AML-193 (cell line): ENCODE data around the gene APOBEC3A.
"Not testable (repeated sequence)": the region's sequence is repeated elsewhere in the genome, so short reads cannot be mapped to it uniquely, and the experiment has no call there.

Experiments used
- DNase-seq, 2 experiments: peaks; one replicate each; lab custom pipeline; 2025; lab: John Stamatoyannopoulos, UW

APOBEC3A gene

DNA sequence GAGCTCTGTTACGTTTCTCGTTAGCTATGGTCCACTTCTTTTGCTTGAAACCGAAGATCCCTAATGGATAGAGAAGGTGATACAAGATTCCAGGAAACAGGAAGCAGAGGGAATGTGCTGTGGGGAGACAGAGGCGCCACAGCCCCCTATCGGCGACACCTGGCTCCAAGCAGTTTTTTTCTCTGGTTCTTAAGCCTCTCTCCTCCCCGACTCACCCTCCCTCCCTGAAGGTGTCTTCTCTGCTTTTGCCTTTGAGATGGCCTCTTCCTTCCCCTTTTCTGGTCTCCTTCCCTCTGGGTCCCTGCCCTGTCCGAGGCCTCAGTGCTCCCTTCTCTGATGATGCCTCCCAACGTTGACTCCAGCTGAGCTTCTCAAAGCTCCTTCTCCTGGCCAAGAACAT is 14.2 kb upstream of the APOBEC3A start:
- peak; percentile 45 to 50 for DNase-seq

- DNase-seq: no peak
These were observed 13.5 kb upstream of the APOBEC3A start for GRCh38 chr22:38943882-38944281.

- DNase-seq: no peak
These were observed 12.8 kb upstream of the APOBEC3A start for GRCh38 chr22:38944653-38945052.

DNA sequence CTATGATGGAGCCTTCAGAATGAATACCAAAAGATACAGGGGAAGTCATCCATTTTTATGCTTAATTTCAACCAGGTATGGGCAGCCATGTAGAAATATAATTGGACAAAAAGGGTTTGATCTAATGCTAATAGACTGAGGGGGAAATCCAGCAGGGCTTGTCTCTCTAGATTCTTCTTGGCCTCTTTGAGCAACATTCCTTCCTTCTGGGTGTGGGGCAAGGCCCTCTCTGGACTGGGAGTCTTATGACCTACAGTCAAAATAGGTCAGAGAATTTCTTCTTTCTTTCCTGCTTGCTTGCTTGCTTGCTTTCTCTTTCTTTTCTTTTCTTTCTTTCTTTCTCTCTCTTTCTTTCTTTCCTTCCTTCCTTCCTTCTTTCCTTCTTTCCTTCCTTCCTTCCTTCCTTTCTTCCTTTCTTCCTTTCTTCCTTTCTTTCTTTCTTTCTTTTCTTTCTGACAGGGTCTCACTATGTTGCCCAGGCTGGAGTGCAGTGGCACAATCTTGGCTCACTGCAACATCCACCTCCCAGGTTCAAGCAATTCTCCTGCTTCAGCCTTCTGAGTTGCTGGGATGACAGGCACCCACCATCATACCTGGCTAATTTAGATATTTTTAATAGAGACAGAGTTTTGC is 11.6 kb upstream of the APOBEC3A start:
- not testable (repeated sequence) for DNase-seq

- no peak for DNase-seq
These were observed 10.6 kb upstream of the APOBEC3A start for GRCh38 chr22:38946771-38947170.

- no peak for DNase-seq
These were observed 9.9 kb upstream of the APOBEC3A start for GRCh38 chr22:38947321-38948140.

DNA sequence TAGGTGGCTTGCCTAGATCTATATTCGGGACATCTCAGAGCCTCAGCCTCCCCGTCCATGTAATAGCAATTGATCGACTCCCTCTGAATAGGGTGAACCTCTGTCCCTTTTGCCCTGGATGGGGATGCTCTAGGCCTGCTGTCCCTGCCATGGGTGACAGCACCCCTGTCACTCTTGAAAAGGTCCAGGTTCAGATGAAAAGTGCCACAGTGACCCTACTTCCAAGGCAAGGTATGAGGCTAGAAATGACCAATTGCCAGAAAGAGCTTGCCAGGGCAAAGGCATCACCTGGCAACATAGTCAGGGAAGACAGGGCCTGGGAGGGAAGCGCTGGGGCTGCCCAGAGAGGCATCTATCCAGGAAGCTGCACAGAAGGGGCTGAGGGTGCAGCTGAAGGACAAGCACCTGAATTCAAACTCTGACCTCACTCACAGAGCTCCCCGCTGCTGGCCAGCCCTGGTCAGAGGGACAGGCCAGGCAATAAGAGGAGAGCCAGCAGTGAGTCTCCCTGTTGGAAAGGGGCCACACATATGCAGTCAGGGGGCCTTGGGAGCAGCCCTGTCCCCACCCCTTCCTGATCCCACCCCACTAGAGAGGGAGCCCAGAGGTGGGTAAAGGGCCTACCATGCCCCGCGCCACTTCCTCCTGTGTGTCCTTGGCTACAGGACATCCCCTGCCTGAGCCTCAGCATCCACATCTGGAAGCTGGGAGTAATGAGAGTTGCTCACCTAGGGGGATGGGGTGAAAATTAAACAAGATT is 9.0 kb upstream of the APOBEC3A start:
- no peak for DNase-seq

DNA sequence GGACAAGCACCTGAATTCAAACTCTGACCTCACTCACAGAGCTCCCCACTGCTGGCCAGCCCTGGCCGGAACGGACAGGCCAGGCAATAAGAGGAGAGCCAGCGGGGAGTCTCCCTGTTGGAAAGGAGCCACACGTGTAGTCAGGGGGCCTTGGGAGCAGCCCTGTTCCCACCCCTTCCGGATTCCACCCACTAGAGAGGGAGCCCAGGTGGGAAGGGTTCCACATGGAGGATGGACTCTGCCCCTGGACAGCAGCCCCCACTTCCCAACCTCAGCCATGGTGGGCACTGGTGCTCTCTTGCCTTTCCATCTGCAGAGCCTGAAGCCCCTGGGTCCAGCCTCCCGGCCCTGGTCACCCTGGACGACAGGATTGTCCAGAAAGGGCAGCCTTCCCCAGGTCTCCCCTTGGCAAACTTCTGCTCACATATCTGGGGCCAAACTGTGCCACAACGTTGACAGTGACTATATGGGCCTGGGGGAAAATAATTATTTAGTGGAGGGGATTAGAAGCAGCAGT is 7.5 kb upstream of the APOBEC3A start:
- no peak for DNase-seq

GRCh38 chr22:38950527-38951295 is 6.7 kb upstream of the APOBEC3A start:
- DNase-seq: no peak

DNA sequence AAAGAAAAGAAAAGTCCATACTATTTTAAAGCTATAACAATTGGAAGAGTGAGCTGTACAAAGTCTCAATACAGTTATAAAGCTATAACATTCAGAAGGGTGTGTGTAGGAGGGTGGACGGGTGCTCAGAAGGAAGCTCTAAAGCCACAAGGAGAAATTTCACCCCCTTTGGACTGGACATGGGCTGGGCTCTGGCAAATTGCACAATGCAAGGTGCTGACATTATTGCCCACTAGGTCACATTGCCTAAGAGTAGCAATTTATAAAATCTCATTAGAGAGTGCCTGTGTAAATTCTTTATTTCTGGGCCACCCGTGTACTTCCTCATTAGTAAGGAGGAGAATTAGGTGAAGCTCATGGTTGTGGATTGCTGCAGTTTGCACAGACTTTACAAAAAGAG is 5.7 kb upstream of the APOBEC3A start:
- peak; percentile 77 to 78 for DNase-seq

DNA sequence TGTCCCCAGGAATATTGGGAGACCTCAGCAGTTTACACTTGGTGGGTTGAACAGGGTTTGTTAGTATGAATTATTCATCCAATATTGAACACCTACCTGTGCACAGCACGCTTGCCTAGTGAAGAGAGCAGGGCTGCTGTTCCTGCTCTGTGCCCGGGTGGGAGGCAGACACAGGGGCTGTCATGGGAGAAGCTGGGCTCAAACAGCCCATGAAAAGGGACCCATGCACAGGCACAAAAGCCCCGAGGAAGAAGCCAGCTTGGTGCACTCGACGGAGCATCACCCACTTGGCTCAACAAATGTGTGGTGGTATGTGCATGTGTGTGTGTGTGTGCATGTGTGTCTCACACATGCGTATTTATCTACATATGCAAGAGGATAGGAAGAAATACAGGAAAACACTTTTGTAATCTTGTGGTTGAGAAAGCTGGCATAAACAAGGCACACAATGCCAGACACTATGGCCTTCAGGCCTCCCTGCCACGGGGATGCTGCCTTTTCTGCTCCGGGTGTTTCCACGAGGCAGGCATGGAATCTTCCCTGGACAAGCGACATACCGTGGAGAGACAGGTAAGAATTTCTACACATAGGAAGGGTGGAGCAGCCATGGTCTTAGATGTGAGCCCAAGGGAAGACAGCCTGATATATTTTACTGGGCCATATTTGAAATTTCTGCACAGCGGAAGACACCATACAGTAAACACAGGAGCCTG is 5.0 kb upstream of the APOBEC3A start:
- DNase-seq: peak; percentile 1 to 7

GRCh38 chr22:38953091-38953490 is 4.3 kb upstream of the APOBEC3A start:
- DNase-seq: no peak

DNA sequence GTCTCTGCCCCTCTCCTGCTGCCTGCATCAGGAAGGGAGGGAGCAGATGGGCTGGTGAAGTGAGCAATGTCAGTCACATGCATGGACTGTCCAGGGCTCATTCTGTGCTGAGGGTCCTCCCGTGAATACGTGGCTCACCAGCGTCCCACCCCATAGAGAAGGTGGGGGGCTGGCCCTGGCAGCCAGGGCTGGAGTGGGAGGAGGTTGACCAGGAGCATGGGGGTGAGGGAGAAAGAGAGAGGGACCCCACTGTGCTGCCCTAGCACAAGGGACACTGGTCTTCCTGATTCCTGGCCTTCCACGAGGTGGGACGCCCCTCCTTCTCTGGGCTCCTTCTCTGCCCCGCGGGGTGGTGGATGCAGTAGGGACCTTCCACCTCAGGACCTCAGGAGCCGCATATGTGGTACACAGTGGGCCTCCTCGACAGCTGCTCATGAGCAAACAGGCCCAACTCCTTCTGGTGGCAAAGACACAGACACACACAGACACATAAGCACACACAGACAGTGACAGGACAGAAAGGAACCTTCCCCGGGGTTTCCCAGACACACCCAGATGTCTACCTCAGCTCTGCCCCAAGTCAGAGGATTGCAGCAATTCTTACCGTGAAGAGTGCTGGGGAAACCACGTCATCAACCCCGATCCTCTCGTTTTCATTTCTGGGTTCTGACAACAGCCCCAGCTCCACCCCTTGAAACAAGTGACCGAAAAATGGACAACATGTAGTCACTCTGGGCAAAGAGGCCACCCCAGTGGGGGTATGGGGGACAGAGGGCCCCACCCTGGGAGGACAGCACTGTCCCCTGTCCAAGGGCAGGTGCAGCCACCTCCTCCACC is 3.6 kb upstream of the APOBEC3A start:
- DNase-seq: peak; percentile 17 to 30

DNA sequence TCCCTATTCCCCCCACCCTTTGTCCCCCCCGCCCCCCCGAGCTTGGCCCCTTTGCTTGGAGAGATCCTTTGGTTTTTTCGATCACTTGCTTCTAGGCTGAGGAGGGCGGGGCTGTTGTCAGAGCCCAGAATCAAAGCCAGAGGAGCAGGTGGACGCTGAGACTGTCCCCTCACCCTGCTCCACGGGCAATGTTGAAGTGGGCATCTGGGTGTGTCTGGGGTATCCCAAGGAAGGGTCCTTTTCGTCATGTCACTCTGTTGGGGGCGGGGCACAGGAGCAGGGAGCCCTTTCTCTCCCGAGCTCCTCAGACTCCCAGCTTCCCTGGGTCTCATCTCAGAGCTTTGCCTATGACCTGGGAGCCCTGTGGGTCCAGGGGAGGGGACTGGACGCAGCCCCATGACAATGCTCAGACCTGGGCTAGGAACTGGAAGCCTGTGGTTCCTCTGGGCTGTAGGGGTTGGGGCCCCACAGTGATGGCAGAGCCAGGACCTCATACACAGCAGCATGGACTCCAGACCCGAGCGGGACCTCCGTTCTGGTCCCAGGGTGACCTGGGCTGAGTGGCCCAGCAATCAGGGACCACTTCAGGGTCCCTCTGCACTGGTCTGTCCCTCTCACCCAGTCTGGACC is 2.9 kb upstream of the APOBEC3A start:
- DNase-seq: no peak

GRCh38 chr22:38955250-38955905 is 2.0 kb upstream of the APOBEC3A start:
- DNase-seq: no peak

- DNase-seq: no peak
These were observed 1.5 kb upstream of the APOBEC3A start for GRCh38 chr22:38955926-38956325.

- no peak for DNase-seq
These were observed 858 bp upstream of the APOBEC3A start for GRCh38 chr22:38956551-38956950.

DNA sequence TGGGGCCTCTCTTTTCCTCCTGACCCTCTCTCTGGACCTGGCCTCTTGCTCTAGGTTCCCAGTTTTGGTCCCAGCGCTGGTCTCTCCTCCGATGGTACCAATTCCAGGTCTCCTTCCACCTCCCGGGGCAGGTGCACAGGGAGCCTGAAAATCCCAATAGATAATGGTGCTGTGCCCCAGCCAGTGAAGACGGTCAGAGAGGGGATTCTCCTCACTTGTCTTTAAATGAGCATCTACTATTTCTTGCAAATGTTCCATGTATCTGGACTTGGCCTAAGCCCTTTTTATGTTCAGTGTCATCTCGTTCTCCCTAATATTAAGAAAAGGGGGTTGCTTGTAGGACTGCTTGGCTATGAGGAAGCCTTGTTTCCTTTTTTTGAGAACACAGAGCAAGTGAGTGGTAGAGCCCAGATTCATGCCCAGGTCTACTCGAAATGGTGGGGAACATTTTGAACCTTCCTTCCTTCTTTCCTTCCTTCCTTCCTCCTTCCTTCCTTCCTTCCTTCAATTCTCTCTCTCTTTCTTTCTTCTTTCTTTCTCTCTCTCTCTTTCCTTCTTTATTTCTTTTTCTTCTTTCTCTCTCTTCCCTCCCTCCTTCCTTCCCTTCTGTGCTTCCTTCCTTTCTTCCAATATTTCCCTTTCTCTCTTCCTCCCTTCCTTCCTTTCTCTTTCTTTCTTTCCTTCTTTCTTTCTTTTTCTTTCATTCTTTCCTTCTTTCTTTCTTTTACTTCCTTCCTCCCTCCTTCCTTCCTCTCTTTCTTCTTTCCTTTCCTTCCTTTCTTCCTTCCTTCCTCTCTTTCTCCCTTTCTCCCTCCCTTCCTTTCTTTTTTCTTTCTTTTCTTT is 620 bp downstream of the APOBEC3A start:
- DNase-seq: no peak

- DNase-seq: not testable (repeated sequence)
These were observed 1.2 kb downstream of the APOBEC3A start for GRCh38 chr22:38958651-38958943.
